CD4-positive, alpha-beta T cell treated with Interferon alpha-2 for 1 hour (primary cell): ENCODE measurements around the gene KLHL12.

Experiments used
- DNase-seq, 2 donors: peaks; one replicate each; pipeline ENCODE4 v3.0.0-alpha.2; 2020 to 2022

KLHL12 gene

DNA sequence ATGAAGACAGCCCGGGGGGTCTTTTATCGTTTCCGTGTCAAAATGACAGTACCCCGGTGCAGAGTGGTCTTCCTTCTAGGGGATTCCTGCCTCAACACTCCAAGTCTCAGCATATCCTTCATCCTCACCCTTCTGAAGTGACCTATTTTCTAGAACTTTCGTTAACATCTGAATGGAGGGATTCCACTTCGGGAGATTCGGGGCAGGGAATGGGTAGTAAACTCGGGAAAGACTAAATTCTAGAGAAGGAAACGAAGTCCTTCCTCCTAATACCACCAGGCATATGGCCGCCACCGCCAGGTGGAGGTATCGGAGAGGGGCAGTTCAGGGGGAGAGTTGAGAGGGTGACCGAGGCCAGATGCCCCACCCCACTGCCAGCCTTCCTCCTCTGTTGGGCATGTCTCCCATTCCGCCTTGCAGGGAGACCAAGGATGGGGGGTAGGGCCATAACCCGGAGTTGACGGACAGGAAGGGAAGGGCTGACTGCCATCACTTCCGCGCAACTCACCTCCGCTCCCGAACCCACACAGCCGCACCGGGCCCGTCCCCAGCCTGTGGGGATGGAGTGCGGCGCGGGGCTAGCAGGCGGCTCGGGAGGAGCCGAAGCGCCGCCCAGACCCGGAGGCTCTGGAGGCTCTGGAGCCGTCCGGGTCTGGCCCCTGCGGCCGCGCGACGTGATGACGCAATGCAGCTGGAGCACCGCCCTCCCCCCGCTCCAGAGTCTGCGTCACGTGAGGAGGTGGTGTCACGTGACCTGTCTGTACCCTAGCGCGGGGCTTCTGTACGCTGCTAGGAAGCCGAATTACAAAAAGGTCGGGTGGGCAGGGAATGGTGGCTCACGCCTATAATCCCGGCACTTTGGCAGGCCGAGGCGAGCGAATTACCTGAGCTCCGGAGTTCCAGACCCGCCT is at the start of gene KLHL12:
Gene KLHL12, minus strand, starts transcription at position 654 of the 911 bp plus-strand sequence. CDS start 2,072 bp downstream, outside the sequence.
- DNase-seq = peak; percentile 94 to 95

DNA sequence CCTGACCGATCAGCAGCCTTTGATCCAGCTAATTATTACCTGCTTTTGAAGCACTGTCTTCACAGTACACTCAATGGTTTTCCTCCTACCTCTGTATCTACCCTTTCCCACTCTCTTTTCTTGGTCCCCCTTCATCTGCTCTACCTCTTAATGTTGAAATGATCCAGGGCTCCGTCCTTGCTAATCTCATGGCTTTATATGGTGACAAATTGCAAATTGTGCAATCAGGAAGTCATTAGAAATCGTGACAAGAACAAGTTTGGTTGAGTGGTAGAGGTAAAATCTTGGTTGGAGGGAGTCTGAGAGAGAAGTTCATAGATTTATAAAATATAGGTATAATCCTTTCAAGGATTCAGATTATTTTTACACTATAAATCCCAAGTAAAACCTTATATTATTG is 49.6 kb upstream of the KLHL12 start:
- DNase-seq = no peak

DNA sequence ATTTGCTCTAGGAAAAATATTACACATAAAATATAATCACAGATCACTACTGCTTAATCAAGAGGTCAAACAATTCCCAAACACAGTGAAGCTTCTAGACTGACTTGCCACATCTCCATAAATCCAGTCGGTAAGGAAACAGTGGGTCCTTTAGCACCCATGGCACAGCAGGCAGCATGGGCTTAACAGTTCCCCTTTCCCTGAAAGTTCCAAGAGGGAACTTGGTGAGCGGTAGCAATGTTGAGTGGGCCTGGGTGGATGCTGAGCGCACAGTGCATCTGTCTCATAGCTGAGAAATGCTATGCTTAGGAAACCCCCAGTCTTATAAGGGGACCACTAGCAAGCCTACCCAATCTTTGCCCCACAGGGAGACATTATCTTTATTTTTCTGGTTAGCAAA is 47.8 kb upstream of the KLHL12 start:
- no peak for DNase-seq

DNA sequence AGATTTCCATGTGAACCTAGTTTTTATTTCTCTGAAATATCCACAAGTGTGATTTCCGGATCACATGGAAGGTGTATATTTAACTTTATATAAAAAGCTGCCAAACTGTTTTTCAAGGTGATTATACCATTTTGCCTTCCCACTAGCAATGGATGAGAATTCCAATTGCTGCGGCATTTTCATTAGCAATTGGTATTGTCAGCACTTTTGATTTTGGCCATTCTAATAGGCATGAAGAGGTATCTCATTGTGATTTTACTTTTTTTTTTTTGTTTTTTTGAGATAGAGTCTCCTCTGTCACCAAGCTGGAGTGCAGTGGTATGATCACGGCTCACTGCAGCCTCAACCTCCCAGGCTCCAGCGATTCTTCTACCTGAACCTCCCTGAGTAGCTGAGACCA is 45.0 kb upstream of the KLHL12 start:
- no peak for DNase-seq

DNA sequence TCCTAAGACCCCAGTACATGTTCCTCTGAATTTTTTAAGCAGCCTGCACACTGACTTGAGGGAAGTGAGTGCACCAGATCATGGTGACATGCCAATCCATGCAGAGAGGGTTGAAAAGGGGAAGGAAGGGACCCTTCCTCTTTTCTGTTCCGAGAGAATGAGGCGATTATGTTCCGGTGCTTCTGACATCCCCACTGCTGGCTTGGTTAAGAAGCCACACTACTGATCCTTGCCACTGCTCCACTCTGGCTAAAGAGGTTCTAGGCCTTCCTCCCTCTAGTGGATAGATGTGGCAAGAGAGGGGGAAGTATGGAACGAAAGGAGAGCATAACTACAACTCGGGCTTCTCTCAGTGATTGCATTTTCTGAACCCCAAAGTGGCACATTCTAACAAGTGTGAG is 41.9 kb upstream of the KLHL12 start:
- peak; percentile 59 to 78 for DNase-seq

DNA sequence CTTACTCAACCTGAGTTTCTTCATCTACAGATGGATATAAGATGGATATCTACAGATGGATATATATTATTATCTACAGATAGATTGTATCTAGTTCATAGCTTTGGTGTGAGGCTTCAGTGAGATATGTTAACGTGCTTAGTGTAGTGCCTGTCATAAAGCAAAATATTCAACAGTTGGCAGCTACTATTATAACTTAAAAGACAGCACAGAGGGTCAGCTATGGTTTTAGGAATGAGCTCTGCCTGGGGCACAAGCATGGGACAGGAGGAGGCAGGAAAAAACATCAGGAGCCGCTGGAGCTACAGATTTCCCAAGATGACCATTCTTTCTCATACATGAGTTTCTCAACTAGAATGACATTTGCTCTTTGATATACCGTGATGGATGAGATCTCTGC is 41.3 kb upstream of the KLHL12 start:
- DNase-seq = no peak

DNA sequence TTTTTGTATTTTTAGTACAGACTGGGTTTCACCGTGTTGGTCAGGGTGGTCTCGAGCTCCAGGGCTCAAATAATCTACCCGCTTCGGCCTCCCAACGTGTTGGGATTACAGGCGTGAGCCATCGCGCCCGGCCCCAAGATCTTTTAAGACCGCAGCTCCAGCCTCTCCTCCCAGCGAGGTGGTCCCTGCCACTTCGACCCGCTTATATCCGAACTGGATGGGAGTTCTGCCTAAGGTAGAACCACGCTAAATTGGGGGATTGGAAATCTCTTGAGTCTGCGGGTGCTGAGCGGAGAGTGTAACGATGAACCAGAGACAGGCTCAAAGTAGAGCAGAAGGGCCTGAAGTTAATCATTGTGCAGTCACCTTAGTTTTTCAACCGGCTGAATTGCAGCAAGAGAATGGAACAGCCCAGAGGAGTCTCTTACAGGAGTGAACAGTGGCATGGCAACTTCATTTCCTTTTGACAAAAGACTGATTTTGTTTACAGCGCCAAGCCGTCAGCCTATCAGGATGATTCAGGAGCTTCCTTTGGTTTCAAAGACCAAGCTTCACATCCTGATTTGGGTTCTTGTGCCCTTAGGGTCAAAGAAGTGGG is 40.7 kb upstream of the KLHL12 start:
- peak; percentile 4 to 49 for DNase-seq

DNA sequence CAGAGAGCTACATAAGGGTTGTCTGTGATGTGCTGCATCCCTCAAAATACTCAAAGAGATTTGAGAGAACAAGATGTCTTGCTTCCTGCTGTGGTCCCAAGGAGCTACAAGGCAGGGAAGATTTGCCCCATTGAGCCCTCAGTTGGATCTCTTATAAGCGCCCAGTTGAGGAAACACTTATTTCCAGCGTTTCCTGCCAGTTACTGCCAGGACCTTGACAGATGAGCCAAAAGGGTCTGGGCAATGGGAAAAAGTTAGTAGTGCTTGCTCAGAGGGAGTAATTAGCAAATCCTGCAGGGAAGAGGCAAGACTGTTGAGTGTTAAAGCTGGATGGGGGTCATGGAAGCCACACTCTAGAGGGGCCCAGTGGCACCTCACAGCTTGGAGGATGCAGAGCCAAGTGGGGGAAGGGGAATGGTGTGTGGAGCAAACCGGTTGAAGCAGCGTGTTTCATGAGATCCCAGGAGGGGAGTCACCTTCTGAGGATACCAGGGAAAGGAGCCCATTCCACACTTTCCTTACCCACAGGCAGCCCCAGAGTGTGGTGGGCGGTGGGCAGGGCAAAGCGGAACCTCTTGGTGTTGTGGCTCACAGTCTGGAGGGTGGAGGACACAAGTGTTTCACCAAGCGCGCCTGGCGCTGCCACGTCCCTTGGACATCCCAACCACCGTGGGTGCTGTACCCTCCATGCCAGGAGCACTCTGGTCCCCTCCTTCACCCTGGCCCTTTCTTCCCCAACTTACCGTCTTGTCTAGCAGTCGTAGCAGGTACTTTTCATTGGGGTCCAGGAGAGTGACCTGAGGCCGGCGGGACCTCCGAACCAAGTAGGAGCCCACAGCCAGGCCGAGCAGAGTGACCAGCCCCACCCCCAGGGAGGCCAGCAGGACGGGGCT is 39.2 kb upstream of the KLHL12 start:
- DNase-seq = no peak

DNA sequence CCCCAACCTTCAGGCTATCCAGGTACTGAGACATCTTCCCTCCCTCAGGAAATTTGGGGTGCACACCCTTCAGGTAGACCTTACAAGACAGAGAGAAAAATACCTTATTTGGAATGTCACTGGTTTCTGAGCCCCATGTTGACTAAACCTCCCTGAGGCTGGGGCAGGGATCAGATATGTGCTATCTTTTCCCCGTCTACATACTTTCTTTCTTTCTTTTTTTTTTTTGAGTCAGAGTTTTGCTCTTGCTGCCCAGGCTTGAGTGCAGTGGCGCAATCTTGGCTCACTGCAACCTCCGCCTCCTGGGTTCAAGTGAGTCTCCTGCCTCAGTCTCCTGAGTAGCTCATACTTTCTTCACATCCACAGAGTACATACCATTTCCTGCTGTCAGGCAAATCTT is 38.4 kb upstream of the KLHL12 start:
- DNase-seq = no peak

DNA sequence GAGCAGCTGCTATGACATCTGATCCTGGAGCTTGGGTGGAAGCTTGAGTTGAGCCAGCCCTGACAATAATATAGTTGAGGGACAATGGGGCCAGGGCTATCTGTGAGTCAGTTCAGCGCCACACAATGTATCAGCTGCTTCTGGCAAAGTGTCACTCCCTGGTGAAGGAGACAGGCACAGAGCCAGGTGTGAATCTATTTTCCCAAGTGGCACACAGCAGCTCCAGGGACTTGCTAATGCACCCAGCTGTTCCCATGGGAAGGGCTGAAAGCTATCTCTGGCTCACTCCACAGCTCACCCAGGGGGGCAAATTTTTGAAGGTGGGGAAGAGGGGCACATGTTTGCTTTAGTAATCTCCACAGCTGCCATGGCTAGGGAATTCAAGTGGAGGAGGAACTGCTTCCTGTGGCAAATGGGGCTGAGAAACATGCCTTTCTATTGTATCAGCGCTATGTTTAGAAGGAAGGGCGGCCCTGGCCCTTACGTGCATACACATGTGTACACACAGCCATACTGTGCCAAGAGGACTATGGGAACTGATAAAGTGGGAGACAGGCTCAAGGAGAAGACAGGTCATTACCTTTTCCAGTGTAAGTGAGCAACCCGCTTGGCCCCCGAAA is 37.9 kb upstream of the KLHL12 start:
- no peak for DNase-seq

DNA sequence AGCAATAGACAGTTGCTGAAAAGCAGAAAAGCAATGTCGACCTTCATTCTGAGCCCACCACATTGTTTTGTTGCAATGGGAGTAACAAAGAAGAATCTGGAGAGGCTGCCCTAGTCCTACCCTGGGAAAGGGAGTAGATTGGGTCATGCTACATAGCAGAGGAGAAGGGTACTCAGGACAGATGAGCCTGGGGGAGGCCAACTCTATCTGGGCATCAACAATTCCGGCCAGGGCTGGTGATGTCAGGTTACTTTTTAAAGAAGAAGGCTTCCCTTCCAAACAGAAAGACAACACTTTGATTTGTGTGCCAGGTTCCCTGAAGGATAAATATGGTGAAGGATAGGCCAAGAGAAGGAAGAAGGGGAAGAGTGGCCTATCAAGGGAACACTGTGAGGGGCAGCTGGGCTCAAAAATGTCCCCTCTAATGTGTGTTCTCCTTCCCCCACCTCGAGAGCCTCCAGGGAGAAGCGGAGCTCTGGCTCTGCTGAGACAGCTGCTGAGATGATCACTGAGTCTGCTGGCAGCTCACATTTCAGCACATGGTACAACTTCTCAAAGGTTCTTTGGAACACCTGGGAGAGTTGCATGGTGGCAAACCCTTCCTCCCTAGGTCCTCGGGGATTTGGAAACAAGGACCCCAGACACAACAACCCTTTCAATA is 34.3 kb upstream of the KLHL12 start:
- DNase-seq = no peak

DNA sequence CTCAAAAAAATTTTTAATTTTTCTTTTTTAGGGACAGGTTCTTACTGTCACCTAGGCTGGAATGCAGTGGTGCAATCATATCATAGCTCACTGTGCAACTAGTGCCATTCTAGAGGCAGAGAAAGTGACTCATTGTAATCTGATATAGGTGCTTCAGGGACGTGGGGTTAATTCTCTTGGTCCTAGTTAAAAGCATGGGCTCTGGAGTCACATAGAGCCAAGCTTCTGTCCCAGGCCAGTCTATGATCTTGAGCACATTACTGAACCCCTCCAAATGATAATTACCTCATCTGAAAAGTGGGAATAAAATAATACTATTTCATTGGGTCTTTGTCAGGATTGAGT is 32.2 kb upstream of the KLHL12 start:
- DNase-seq = no peak

DNA sequence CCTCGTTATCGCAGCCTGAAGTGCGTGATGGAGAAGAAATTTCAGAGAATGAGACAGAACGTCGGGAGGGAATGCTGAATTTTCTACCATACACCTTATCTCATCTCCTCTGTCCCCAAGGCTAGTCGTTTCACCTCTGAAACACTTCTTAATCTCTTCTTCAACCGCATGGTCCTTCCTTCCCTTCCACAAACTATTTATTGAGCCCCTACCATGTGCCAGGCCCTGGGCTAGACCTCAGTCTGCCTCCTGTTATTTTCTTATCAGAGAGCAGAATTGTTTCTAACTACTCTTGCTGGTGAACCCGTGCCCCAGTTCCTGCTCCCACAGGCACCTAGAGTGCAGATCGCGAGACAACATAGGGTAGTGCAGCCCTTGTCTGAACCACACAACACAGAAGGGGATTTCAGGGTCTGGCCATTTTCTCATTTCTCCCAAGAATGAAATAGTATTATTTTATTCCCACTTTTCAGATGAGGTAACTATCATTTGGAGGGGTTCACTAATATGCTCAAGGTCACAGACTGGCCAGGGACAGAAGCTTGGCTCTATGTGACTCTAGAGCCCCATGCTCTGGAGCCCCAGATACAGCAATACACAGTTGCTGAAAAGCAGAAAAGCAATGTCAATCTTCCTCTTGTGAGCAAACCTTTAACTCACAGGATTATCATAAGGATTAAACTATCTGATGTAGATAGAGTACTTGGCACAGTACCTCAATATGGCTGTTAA is 31.7 kb upstream of the KLHL12 start:
- peak in 1 of 2 donors; percentile 31 for DNase-seq

DNA sequence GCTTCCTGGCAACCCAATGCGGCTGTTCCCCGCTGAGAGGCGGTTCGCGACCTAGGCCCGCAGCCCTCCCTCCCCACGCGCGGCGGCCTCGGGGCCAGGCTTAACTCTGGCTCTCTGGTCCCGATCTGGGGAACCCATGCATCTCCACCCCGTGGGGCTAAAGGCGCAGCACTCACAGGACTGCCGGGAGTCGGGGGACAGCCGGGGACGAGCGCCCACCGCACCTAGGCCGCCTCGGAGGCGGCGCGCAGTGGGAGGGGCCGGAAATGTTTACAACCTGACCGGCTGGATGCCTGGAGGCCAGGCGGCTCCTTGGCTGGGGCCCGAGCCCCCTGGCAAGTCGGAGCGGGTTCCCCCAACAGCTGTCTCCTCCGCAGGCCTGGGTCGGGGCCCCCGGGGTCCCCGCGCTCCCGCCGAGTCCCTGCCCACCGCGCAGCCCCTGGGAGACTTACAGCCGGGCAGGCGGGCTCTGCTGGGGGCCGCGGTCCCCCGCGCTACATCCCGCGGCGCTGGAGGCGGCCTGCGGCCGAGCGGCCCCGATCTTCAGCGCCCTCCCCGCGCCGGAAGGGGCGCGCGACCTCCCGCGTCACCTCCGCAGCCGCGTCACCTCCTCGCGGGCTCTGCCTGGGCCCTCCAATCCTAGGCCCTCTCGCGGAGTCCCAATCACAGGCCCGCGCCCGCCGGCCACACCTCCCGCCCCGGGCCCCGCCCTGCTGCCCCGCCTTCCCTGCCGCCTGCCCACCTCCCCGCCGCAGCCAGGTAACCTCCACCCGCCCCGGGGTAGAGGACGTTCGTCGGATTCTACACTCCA is 30.9 kb upstream of the KLHL12 start, which contains the start of gene ADIPOR1:
Gene ADIPOR1, minus strand, starts transcription at position 580 of the 811 bp plus-strand sequence. CDS start 7,242 bp downstream, outside the sequence.
- DNase-seq = peak; percentile 91 to 95

DNA sequence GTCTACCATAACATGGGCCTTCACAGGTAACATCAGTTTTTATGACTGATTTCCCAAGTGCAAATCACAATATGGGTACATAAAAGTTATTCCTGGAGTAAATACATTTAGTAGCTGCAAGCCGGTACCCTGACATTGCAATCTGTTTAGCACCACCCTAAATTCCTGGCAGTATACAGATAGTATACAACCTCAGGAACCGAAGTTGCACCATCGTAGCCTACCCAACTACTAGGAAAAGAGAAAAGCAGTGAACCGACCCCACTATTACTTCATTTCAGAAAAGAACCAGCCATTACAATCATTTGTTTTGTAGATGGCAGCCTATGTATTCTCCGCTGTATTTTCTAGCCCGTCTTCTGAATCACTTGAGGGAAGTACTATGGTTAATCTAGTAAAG is 29.9 kb upstream of the KLHL12 start:
- no peak for DNase-seq

DNA sequence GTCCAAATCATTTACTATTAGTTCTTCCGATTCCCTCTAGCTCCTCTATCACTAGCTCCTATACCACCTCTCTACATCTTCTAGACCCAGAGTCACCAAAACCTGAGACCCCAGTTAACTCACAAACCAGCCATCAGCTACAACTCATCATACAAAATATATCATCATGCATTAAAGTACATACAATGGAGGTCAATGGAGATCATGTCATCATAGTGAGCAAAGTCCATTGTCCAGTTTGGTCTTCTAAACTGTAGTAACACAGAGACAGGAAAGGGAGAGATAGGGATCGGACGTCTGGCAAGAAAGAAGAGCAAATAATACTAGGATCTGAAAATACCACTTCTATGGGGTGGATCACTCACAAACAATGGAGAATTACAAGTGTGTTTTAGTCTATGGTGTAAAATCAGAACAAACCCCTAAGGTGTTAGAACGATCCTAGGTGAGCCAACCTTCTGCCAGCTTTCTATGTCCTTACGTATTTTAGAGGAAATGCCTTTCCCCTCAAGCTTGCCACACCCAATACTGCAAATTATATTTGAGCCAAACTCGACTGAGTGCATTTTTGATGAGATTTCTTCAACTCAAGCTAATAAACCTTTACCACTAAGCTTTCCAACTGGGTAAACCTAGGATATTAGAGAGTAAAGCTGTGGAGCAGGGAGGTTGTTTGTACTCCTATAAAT is 27.2 kb upstream of the KLHL12 start:
- no peak for DNase-seq

DNA sequence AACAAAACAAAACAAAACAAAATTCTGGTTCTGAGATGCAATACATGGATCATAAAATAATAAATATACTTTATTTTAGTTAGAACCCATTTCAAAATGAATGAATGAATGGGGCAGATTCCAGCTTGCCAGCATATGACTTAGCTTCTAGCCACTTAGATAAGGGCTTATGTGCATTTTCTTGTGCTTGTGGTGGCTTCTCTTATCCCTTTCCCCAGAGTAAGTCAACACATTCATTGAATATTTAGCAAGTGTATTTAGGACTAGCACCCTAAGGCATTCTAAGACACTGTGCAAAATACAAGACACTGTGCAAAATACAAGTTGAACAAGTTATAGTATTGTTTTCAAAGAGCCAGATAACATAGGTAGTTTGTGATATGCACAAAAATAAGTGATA is 26.4 kb upstream of the KLHL12 start:
- DNase-seq = no peak

DNA sequence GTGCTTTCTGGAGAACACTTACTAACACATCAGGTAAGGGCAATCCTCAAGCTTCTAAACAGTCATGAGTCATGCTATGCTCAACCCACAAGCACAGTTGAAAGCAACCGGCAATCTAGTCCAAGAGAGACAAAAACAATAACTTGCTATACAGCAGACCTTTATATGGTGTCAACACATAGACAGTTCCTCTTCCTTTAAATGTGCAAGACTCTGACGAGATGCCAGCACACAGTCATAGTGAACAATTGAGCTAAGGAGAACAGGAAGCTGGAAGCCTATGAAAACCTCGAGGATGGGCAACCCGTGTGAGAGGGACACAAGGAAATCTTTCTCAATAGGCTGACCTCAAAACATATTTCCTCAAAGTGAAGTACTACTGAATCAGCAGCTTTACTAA is 25.8 kb upstream of the KLHL12 start:
- peak; percentile 14 to 61 for DNase-seq

DNA sequence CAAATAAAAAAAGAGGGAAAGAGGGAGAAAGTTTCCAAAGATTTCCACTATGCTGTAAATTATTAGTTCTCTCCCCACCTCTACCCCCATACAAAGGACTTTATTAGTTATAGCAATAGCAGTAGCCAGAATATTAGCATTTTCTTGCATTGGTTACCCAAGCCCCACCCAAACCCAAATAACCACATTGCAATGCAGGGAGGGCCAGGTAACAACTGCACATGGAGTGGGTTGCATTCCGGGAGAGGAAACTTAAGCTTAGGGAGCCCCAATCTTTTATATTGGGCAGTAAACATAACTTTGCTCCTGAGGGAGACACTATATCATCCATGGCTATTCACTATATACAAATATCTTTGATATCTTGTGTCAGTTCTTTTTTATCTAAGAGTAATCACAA is 25.1 kb upstream of the KLHL12 start:
- DNase-seq = no peak

DNA sequence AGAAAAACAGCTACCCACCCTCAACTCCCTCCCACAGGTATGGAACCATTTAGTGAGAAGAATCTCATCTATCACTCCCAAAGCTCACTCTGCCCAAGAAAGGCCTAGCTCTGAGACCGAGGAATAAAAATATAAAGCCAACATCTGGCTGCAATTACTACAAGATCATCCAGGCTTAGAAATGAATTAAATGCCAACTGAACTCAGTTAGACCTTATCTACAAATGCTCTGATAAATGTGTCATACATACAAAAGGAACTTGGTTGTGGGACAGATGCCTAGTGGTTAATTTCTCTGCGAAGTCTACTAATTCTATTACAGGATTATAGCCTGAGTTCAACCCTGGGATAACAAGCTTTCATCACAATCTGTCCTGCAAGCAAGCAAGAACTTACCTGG is 24.4 kb upstream of the KLHL12 start:
- no peak for DNase-seq
